HG03060 (cell line): ENCODE data around the gene ABCB9.

Experiments
- ATAC-seq: cut with Tn5 transposase; IDR thresholded peaks from one replicate; pipeline ENCODE4 v1.9.1; 2021; ENCODE audit warnings: low read depth, moderate number of reproducible peaks; ENCODE audit not compliant: unreplicated experiment

The ABCB9 gene

DNA sequence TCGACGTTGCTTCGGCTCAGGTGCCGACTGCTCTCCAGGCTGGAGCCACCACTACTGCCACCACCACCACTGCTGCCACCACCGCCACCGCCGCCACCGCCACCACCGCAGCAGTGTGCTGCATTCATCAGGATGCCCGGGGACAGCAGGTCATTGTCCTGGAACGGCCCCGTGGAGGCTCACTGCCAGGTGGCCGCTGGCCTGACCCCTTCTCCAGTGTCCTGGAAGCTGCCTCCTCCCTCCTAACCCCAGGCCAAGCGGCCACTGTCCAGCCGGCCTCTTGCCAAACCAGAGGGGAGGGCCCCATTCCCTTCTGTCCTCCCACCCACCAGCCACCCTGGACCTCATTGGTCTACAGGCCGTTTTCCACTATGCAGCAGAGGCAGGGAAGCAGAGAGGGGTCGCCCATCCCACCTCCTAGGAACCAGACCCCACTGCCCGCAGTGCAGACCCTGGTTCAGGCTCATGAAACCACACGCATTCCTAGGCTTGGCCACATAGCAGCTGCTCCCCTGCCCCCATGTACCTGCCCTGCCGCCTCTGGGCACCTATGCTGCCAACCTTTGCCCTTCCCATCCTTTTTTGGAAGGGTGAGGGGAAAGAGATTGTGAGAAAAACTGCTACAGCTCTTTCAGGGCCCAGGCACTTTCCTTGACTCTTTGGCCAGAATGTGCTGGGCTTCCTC, 29.4 kb upstream of the ABCB9 start:
- ATAC-seq = no peak

DNA sequence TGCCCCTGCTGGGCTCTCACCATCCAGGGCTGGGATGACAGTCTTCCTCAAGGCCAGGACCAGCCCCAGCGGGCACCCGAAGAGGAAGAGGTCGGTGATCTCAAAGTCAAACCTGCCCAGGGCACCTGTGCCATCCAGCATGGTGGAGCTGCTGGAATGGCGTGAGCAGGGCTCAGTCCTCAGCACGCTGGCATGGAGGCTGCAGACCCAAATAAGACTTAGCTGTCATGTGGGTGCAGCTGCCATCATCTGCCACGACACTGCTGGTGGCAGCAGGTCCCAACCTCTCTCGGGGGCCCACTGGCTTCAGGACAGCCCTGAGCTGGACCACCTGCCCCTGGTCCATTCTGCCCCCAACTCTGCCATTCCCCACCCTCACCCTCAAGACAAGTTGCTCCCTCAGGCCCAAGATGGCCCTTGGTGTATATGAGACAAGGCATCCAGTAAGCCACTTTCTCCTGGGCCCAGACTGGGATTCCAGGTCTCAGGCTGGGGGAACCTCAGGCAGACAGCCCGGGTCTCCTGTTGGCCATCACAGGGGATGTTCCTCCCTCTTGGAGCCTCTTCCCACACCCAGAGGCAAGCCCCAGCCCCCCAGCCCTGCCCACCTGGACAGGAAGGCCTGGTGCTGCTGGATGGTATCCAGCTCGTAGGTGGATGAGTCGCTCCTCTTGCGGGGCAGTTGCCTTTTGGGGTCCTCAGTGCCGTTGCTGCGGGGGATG, 28.7 kb upstream of the ABCB9 start:
- no peak for ATAC-seq

DNA sequence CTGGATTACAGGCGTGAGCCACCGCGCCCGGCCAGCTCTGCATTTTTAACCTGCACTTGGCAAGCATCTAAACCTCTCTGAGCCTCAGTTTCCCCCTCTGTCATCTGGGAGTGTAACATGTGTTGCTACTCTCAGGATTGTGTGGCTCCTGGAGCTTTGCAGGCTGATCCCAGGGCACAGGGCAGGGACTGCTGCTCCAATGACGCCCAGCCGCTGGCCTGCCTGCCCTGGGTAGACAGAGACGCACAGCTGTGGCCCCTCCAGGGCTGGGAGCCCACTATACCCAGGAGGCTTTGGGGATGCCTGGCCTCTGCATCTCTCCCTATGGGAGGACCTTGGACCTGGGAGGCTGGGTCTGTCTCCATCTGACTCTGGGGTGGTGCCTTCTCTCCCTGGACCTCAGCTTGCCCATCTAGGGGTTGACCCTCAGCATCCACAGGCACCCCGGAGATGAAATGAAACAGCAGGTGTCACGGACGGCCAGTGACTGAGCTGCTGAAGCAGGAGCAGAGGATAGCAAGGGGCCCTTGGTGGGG, 27.9 kb upstream of the ABCB9 start:
- no peak for ATAC-seq

DNA sequence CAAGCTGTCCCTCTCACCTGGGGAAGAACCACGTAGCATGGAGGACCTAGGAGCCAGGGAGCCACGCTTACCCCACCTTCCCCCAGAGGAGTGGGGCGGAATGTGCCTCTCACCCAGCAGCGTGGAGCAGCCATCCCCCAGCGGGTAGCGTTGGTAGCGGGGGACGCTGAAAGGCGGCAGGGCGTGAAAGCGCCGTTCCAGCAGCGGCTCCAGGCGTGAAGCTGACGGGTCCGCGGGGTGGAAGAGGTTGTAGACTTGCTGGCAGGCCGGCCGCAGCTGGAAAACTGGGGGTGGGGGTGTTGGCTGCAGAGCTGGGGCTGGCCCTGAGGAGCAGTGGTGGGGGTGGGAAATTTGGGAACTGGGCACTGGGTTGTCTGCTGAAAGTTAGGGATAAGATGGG, 26.1 kb upstream of the ABCB9 start:
- ATAC-seq = no peak

DNA sequence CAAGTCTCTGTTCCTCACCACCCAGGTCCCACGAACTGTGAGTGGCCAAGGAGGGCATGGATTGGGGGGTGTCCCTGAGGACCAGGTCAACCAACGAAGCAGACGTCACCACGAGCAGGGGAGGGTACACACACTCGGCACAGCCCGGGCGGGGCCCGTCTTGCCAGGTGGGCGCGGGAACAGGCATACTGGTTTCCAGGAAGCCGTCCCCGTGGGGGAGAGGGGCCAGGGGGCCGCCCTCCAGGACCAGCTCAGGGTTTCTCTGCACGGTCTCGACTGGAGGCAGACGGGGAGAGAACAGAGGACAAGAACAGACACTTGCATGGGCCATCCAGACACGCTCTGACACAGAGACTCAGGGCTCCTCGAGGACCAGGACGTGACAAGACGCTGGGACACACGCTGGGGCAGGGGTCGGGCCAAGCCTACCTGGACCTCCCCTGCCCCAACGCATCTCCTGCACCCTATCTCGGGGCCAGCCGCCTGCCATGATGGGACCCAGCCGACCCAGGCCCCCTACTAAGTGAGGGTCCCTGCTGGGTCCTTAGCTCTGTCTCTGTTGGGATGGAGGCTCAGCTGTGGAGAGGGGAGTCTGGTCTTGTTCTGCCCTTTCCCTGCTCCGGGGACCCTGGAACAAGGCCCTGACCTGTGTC, 25.5 kb upstream of the ABCB9 start:
- no peak for ATAC-seq

DNA sequence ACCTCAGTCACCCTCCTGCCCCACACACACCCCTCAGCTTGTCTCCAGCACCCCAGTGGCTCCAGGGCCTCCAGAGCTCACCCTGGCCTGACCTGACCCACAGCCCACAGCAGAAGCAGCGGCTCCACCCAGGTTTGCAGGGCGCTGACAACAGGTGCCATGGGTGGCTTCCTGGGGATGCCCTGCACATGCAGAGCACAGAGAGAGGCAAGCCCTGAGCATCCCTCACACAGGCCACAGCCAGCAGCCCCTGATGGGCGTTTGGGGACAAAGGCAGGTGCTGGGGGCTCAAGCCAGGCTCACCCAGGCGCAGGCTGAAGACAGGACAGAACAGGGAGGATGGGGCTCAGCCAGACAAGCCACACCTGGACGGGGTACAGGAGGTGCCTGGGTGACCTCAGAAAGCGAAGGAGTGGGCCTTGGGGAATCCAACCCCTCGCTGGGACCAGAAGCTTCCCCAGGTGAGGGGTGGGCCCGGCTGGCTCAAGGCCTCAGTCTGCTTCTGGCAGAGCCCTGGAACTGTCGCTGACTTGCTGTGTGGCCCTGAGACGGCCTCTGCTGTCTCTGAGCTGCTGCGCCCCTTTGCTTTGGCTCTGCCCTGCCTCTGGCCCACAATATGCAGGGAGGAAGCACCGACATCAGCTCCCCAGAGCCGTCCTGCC, 24.8 kb upstream of the ABCB9 start:
- no peak for ATAC-seq

DNA sequence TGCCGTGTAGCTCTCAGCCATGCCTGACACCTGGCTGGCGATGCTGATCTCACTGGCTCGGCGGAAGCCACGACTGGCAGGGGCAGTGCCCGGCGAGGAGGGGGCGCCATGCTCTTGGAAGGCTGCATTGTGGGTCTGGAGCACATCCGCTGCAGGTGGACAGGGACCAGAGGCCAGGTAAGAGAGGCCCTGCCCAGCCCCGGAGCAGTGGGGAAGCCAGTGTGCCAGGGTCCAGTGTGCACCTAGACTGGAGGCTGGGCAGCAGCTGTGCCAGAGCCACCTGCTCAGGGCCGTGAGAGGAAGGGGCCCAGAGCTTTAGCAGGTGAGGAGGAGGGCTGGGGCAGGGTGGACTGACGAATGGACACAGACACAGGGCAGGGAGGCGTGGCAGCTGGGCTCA, 24.3 kb upstream of the ABCB9 start:
- ATAC-seq = no peak

DNA sequence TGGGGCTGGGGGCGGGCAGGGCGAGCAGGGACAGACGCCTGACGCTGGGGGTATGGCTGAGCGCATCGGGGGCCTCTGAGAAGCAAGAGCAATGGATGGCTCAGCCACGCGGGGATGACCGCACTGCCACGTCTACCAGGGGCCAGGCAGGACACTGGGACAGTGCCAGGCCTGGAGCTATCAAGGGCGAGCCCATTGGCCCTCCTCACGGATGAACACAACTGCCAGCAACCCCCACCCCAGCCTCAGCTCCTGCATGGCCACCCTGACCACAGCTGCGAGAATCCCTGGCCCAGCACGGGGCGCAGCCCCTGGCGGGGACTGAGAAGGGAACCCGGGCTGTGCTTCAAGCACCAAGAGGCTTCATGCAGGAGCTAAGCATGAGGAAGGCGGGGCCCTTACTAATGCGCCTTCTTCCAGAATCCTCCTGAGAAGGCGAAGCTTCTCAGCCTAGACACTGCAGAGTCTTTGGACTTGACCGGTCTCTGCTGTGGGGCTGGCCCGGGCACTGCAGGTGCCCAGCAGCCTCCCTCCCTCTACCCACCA, 23.7 kb upstream of the ABCB9 start:
- no peak for ATAC-seq

DNA sequence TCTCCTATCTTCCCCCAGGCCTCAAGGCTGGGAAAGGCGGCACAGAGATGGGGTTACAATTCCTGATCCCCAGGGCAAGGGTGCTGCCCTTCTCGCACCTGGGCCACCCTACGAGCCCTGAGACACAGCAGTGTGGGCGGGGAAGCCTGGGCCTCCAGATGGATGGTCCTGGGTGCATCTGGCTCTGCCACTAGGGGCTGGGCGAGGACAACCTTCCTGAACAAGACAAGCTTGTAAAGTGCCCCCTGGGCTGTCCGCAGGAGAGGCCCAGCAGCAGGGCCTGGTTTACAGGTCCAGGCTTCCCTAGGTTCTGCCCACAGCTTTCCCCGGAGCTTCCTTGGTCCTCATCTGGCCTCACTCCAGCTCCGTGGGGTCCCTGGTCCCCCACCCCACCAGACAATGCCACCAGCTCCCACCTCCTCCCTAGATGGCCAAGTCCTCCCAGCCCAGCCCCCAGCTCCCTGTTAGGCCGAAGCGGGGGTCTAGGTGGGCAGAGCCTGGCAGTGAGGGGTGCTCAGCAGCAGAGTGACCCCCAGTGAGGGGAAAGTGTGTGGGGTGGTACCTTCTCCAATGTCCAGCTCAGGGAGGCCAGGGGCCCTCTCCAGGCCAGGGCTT, 23.1 kb upstream of the ABCB9 start:
- ATAC-seq = no peak

DNA sequence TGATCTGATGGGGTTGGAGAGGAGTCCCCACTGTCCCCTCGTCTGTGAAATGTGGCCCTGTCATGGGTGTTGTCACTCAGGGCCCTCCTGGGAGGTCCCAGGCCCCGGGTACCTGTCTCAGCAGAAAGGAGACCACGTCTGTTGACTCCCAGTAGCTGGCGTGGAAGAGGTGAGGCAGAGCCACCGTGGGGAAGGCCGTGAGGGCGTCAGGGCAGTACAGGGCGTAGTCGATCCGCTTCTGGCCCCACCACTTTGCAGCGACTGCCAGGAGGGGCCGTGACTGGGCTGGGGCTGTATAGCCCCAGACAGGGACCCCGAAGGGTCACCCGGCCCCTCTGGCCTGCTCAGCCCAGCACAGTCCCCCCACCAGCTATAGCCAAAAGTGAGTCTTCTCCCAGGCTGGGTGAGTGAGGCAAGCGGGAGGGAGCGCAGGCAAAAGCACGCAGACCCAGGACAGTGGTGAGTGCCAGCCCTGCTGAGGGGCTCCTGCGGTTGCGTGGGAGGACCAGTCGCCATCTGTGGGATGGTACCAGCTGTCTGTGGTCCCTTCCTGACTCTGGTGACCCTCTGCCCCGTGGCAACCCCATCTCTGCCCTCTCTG, 22.4 kb upstream of the ABCB9 start:
- no peak for ATAC-seq

DNA sequence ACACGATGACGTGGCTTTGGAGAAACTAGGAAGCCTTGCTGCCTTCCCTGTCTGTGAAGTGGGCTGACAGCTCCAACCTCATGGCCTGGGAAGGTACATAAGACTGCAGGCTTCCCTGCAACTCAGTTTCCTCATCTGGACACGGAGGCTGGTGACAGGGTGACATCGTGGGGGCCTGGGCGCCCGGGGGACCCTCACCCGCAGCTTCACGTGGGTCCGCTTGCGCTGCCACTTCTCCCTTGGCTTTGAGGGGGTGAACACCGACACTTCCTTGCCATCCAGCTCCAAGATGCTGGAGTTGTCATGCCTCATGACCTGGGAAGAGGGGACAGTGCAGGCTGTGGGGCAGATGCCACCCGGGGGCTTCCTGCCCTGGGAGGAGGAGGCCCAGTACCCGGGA, 21.8 kb upstream of the ABCB9 start:
- no peak for ATAC-seq

DNA sequence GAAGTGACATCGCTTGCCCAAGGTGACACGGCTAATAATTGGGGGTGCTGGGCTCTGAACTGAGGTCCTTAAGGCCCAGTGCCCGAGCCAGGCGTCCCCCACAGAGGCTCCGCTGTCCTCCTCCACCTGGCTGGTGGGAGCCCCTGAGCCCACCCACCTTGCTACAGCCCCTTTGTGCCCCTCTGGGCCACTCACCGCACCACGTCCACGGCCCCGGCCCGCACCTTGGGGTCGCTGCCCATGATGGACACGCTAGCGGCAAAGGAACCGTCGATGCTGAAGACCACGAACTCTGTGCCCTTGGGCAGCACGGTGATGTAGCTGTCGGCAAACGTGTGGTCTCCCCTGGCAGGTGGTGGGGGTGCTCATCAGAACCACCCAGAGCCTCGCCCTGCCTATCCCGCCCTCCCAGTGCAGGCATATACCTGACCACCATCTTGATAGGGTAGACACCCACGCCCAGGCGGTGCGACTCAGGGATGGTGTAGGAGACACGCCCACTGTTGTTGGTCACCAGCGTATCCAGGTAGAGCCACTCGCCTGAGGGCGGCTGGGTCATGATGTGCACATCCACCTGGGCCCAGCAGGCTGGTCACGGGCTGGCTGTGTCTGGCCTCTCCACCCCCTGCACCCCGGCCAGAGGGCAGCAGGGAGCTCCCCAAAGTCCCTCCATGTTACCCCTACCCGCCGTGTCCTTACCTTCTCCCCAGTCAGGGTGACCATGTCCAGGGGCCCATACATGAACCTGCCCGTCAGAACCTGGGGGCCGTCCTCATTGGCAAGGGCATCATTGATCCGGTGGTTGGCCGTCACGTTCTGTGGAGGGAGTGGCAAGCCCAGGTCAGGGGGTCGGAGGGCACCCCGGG, 21.1 kb upstream of the ABCB9 start:
- ATAC-seq = no peak

DNA sequence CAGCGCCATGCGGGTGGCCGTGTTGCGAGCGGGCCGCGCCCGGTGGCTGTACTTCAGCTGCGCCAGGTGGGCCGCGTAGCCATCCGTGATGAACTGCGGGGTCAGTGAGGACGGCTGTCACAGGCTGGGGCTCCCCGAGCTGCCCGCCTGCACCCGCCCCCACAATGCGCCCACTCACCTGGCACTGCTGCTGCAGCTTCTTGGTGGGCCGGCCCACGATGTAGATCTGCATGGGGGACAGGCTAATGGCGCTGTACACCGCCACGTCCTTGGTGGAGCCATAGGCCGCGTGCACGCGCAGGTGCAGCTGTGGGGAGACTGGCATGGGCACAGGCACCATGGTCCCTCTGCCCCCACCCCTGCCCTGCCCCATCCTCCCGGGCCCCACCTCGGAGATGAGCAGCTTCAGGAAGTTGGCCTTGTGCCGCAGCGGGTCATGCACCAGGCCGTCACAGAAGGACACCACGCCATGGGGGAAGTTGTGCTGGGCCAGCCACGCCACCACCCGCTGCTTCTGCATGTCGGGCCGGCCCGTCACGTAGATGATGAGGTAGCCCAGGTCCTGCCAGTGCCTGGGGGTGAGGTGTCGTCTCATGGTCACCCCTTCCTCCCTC, 20.1 kb upstream of the ABCB9 start:
- ATAC-seq = no peak

DNA sequence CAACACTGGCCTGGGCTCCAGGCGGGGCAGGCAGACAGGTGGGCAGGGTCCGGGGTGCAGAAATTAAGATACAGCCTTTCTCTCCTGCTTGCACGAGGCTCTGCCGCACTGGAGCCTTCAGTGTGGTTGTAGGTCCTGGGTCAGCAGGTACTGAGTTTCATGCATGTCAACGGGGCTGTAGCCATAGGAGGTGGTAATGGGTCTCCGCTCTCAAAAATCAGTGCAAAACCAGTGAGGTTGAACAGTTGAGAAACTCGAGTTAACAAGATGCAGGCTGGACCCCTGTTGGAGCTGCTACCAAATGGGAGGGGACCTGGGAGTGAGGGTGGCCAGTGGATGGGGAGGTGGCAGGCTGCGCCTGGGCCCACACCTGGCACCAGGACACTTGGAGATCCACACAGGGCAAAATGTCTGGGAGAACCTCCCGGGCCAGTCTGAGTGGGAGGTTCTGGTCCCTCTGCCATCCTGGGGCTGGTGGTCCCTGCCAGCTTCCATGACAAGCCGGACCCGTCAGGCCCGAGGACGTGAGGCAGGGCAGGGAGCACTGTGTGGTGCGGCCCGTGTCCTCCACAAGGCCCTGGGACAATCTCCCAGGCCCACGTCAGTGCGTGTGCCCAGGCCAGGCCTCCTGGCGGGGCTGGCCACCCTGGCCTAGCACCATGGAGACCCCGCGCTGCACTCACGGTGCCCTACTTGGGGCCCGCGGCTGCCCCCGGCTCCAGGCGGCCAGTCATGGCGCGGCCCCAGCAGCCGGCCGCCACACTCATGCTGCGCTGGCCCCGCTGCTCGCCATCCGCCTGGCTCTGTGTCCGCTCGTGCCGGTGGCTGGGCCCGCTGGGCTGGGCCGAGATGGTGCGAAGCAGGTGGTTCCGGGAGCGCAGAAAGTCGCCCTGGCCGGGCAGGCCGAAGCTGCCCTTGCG, 19.3 kb upstream of the ABCB9 start:
- no peak for ATAC-seq

DNA sequence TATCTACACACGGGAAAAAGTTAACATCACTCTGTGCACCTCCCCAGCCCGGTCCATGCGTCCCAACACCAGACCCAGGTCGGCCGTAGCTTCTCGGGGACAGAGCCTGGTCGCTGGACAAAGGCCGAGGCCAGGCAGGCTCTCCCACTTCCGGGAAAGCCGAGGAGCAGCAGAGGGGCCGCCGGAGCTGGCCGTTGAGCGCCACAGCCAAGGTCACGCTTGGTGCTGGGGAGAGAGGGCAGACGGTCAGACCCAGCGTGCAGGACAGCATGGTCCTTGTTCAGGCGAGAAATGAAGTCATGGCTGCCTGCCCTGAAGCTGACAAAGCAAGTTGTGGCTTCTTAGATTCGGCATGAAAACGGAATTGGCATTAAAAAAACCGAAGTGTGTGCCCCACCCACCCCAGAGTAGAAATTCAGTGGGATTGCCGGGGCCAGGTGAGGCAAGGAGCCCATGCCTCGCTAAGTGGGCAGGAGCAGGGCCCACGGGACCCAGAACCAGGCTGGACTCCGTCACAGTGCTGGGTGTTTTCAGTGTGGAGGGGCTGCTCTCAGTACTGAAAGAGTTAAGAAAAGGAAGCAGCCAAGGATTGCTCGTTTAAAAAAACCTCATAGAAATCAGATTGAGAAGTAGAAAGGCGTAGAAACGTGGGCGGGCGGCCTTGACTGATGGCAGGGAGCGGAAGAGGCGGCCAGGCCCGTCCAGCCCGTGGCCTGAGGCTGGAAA, 18.5 kb upstream of the ABCB9 start:
- ATAC-seq = no peak

DNA sequence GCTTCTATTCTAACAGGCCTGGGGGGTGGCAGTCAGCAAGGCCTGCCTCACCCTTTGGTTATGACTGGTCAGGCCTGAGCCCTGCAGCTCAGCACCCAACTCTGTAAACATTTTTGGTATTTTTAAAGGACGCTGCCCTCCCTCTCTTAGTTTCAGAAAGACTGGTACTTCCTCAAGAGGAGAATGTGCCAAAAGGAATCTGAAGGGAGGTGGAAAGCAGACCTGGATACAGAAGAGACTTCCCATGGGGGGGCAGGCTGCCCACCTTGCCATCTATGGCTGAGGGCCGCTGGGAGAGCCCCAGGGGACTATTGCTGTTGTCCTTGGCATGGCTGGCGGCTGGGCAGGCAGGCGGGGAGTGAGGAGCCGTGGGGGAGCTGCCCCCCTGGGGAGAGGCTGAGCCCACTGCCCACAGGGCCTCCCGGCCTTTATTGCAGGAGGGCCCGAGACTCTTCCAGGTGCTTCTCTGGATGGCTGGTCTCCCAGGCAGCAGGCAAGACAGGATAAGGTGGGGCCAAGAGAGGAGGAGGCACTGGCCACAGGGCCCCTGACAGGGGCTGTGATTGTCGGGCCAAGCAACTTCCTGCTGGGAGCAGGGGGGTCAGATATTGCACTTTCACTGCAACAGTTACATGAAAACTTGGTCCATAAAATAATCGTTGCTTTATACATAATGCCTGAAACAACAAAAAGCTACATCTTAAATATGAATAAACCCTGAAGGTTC, 17.7 kb upstream of the ABCB9 start:
- no peak for ATAC-seq
